ENCODE measurements around the gene NCKAP5L.

DNA sequence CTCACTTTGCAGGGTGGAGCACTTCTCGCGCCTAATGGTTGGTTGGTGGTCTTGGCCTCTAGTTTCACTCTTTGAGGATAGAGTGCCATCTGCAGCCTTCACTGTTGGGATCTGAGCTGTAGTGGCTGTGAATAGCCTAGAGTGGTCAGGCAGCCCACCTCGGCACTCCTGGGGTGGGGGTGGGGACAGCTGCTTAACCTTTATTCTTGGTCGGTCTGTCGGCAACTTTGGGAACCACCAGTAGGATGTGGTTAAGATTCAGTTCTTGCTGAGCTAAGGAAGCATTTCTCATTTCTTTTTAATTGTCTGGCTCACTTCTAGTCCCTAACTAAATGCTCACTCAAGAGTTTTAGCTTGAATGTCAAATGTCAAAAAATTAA lies 65.8 kb downstream of the NCKAP5L start:
- TF ChIP-seq, protein P1, sequence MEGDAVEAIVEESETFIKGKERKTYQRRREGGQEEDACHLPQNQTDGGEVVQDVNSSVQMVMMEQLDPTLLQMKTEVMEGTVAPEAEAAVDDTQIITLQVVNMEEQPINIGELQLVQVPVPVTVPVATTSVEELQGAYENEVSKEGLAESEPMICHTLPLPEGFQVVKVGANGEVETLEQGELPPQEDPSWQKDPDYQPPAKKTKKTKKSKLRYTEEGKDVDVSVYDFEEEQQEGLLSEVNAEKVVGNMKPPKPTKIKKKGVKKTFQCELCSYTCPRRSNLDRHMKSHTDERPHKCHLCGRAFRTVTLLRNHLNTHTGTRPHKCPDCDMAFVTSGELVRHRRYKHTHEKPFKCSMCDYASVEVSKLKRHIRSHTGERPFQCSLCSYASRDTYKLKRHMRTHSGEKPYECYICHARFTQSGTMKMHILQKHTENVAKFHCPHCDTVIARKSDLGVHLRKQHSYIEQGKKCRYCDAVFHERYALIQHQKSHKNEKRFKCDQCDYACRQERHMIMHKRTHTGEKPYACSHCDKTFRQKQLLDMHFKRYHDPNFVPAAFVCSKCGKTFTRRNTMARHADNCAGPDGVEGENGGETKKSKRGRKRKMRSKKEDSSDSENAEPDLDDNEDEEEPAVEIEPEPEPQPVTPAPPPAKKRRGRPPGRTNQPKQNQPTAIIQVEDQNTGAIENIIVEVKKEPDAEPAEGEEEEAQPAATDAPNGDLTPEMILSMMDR (conservative IDR thresholded peaks at IDR 0.05; ENCODE audit: low read depth in 2 of 2), result no peak
- TF ChIP-seq EZH2 (IDR thresholded peaks at IDR 0.05; ENCODE audit: low read depth, unreplicated experiment), result no peak
- no peak for TF ChIP-seq POLR2AphosphoS5 (IDR thresholded peaks at IDR 0.05; ENCODE audit: low read depth)

Measured in GM23338 (cell line).